Measurements from ENCODE around the gene SCG5. TPM values are rescaled to one million over a fixed set of nuclear protein-coding genes. Genes with fewer than 3 reads are reported as not detected.

SCG5 gene
- total and polyA plus RNA-seq, 4 experiments from 2014 or later, result 0.23 to 0.76 (median 0.35) TPM; not detected in 1

- no peak overlapping the region for H3K27ac Mint-ChIP-seq
Measured at GRCh38 chr15:32729700-32730395, 88.3 kb downstream of the SCG5 start.

DNA sequence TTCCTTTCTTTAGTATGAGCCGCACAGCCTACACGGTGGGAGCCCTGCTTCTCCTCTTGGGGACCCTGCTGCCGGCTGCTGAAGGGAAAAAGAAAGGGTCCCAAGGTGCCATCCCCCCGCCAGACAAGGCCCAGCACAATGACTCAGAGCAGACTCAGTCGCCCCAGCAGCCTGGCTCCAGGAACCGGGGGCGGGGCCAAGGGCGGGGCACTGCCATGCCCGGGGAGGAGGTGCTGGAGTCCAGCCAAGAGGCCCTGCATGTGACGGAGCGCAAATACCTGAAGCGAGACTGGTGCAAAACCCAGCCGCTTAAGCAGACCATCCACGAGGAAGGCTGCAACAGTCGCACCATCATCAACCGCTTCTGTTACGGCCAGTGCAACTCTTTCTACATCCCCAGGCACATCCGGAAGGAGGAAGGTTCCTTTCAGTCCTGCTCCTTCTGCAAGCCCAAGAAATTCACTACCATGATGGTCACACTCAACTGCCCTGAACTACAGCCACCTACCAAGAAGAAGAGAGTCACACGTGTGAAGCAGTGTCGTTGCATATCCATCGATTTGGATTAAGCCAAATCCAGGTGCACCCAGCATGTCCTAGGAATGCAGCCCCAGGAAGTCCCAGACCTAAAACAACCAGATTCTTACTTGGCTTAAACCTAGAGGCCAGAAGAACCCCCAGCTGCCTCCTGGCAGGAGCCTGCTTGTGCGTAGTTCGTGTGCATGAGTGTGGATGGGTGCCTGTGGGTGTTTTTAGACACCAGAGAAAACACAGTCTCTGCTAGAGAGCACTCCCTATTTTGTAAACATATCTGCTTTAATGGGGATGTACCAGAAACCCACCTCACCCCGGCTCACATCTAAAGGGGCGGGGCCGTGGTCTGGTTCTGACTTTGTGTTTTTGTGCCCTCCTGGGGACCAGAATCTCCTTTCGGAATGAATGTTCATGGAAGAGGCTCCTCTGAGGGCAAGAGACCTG lies 89.5 kb downstream of the SCG5 start:
- Mint-ChIP-seq H3K27ac (no peak overlapping the region), H3K36me3 (no peaks in the 10 kb centered on the region), H3K4me1 (no peaks in the 10 kb centered on the region), H3K4me3 (no peak overlapping the region), H3K27me3 (peaks cover 15 to 20% of the 10 kb centered on the region in 2 donors), H3K9me3 (peaks cover 0 to 15% (median 2%) of the 10 kb centered on the region in 8 donors)
- intact Hi-C loops (cut with micrococcal nuclease), result no loop called here
- no peaks in the 10 kb centered on the region for H3K9me3 ChIP-seq (ENCODE audit: control insufficient read depth in 1 of 2, low read length in 2 of 2)
- peak in 1 of 5 donors; percentile 6 for DNase-seq
- H3K36me3 ChIP-seq (ENCODE audit: insufficient read depth, low read length), result no peaks in the 10 kb centered on the region
- H3K27me3 ChIP-seq (ENCODE audit: insufficient read depth, low read length), result no peaks in the 10 kb centered on the region
- H3K4me3 ChIP-seq (ENCODE audit: low read length in 2 of 2), result no peak overlapping the region
- no peak overlapping the region for H3K27ac ChIP-seq (ENCODE audit: low read depth, low read length)
- ChIA-PET POLR2A (ENCODE audit: partially characterized antibody) (no interaction called here), CTCF (ENCODE audit: partially characterized antibody) (no interaction called here)
- H3K4me1 ChIP-seq (ENCODE audit: insufficient read depth, low read length), result no peaks in the 10 kb centered on the region

More at GRCh38 chr15:32729700-32730395, 88.3 kb downstream of the SCG5 start:
- Histone ChIP-seq H3K4me1 (ENCODE audit: insufficient read depth, low read length) (no peaks in the 10 kb centered on the region), H3K27ac (ENCODE audit: low read depth, low read length) (no peak overlapping the region), H3K9me3 (ENCODE audit: control insufficient read depth in 1 of 2, low read length in 2 of 2) (no peaks in the 10 kb centered on the region), H3K4me3 (ENCODE audit: low read length in 2 of 2) (no peak overlapping the region), H3K27me3 (ENCODE audit: insufficient read depth, low read length) (no peaks in the 10 kb centered on the region), H3K36me3 (ENCODE audit: insufficient read depth, low read length) (no peaks in the 10 kb centered on the region)
- no peaks in the 10 kb centered on the region for H3K36me3 Mint-ChIP-seq
- H3K27me3 Mint-ChIP-seq, result peaks cover 14 to 26% of the 10 kb centered on the region in 2 donors
- H3K4me3 Mint-ChIP-seq, result no peak overlapping the region
- ChIA-PET POLR2A (ENCODE audit: partially characterized antibody) (no interaction called here), CTCF (ENCODE audit: partially characterized antibody) (no interaction called here)
- H3K4me1 Mint-ChIP-seq, result no peaks in the 10 kb centered on the region
- H3K9me3 Mint-ChIP-seq, result peaks cover 0 to 17% (median 3%) of the 10 kb centered on the region in 8 donors
- no peak for DNase-seq
- intact Hi-C loops (cut with micrococcal nuclease), result no loop called here

DNA sequence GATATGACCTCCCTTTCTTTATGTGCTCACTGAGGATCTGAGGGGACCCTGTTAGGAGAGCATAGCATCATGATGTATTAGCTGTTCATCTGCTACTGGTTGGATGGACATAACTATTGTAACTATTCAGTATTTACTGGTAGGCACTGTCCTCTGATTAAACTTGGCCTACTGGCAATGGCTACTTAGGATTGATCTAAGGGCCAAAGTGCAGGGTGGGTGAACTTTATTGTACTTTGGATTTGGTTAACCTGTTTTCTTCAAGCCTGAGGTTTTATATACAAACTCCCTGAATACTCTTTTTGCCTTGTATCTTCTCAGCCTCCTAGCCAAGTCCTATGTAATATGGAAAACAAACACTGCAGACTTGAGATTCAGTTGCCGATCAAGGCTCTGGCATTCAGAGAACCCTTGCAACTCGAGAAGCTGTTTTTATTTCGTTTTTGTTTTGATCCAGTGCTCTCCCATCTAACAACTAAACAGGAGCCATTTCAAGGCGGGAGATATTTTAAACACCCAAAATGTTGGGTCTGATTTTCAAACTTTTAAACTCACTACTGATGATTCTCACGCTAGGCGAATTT lies 91.2 kb downstream of the SCG5 start:
- Mint-ChIP-seq H3K27me3 (peaks cover 22 to 26% of the 10 kb centered on the region in 2 donors), H3K4me1 (no peaks in the 10 kb centered on the region), H3K4me3 (no peak overlapping the region), H3K9me3 (peaks cover 0 to 11% (median 2%) of the 10 kb centered on the region in 8 donors), H3K36me3 (no peaks in the 10 kb centered on the region), H3K27ac (no peak overlapping the region)
- Histone ChIP-seq H3K4me3 (ENCODE audit: low read length in 2 of 2) (no peak overlapping the region), H3K27ac (ENCODE audit: low read depth, low read length) (no peak overlapping the region), H3K9me3 (ENCODE audit: control insufficient read depth in 1 of 2, low read length in 2 of 2) (no peaks in the 10 kb centered on the region), H3K4me1 (ENCODE audit: insufficient read depth, low read length) (no peaks in the 10 kb centered on the region), H3K27me3 (ENCODE audit: insufficient read depth, low read length) (no peaks in the 10 kb centered on the region), H3K36me3 (ENCODE audit: insufficient read depth, low read length) (no peaks in the 10 kb centered on the region)
- intact Hi-C loops (cut with micrococcal nuclease), result no loop called here
- DNase-seq, result no peak
- ChIA-PET CTCF (ENCODE audit: partially characterized antibody) (no interaction called here), POLR2A (ENCODE audit: partially characterized antibody) (no interaction called here)

GRCh38 chr15:32733281-32733680 lies 91.8 kb downstream of the SCG5 start:
- Histone ChIP-seq H3K27me3 (ENCODE audit: insufficient read depth, low read length) (no peaks in the 10 kb centered on the region), H3K4me3 (ENCODE audit: low read length in 2 of 2) (no peak overlapping the region), H3K9me3 (ENCODE audit: control insufficient read depth in 1 of 2, low read length in 2 of 2) (no peaks in the 10 kb centered on the region), H3K36me3 (ENCODE audit: insufficient read depth, low read length) (no peaks in the 10 kb centered on the region), H3K27ac (ENCODE audit: low read depth, low read length) (no peak overlapping the region), H3K4me1 (ENCODE audit: insufficient read depth, low read length) (no peaks in the 10 kb centered on the region)
- CTCF ChIA-PET (ENCODE audit: partially characterized antibody), result no interaction called here
- peaks cover 0 to 11% (median 2%) of the 10 kb centered on the region in 8 donors for H3K9me3 Mint-ChIP-seq
- H3K36me3 Mint-ChIP-seq, result no peaks in the 10 kb centered on the region
- H3K27me3 Mint-ChIP-seq, result peaks cover 22 to 24% of the 10 kb centered on the region in 2 donors
- no peak overlapping the region for H3K4me3 Mint-ChIP-seq
- DNase-seq, result no peak
- intact Hi-C loops (cut with micrococcal nuclease), result no loop called here
- H3K4me1 Mint-ChIP-seq, result no peaks in the 10 kb centered on the region
- no peak overlapping the region for H3K27ac Mint-ChIP-seq
- POLR2A ChIA-PET (ENCODE audit: partially characterized antibody), result no interaction called here

DNA sequence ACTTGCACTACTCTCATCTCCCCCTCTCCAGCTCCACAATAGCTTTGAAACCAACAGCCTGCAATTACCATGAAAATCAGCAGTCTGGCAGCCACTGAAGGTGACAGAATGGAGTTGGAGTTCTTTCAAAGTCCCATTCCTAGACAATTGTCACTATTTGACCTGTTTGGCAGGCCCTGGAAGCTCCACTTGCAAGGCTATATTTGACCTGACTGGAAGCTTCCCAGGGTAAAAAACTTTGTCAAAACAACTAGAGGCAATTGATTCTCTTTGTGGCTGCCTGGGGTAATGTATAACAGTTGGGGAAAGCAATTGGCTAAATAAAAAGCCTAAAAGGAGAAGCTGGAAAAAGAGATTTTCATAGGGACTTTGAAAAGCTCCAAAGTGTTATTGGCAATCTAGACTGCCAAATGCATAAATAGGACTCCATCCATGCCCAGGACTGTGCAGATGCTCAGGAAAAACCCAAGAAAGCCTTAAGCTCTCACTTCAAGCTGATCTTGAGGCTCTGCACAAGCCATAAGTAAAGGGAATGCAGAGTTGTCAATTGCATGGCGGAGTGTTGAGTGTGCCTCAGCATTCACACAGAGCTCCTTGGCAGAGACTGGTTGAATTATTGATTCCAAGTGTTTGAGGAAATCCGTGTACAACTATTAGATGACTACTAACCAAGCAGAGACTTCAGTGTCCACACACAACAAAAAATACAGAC lies 94.6 kb downstream of the SCG5 start:
- Mint-ChIP-seq H3K27me3 (peaks cover 19 to 21% of the 10 kb centered on the region in 2 donors), H3K36me3 (no peaks in the 10 kb centered on the region), H3K4me3 (no peak overlapping the region), H3K27ac (no peak overlapping the region), H3K4me1 (no peaks in the 10 kb centered on the region), H3K9me3 (peaks cover 0 to 13% (median 6%) of the 10 kb centered on the region in 8 donors)
- ChIA-PET CTCF (ENCODE audit: partially characterized antibody) (no interaction called here), POLR2A (ENCODE audit: partially characterized antibody) (no interaction called here)
- DNase-seq, result peak in 1 of 5 donors; percentile 25
- H3K27me3 ChIP-seq (ENCODE audit: insufficient read depth, low read length), result no peaks in the 10 kb centered on the region
- no peak overlapping the region for H3K27ac ChIP-seq (ENCODE audit: low read depth, low read length)
- no peak overlapping the region for H3K4me3 ChIP-seq (ENCODE audit: low read length in 2 of 2)
- H3K36me3 ChIP-seq (ENCODE audit: insufficient read depth, low read length), result no peaks in the 10 kb centered on the region
- intact Hi-C loops (cut with micrococcal nuclease), result no loop called here
- no peaks in the 10 kb centered on the region for H3K9me3 ChIP-seq (ENCODE audit: control insufficient read depth in 1 of 2, low read length in 2 of 2)
- H3K4me1 ChIP-seq (ENCODE audit: insufficient read depth, low read length), result no peaks in the 10 kb centered on the region

DNA sequence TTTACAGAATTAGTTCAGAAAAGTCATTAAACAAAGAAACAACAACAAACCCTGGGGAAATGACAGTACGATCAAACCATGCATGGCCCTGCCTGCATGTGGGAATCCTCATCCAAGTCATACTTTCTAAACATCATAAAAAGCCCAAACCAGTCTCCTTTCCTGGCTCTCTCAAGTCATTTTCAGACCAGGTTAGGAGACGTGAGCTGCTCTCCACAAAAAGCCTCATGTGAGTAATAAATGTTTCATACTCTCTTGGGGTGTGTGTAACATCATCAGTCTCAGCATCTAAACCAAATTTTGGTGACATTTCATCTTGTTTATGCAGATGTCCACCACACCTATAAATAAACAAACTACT lies 95.2 kb downstream of the SCG5 start:
- DNase-seq, result no peak
- peaks cover 0 to 13% (median 6%) of the 10 kb centered on the region in 8 donors for H3K9me3 Mint-ChIP-seq
- H3K27ac Mint-ChIP-seq, result no peak overlapping the region
- no peaks in the 10 kb centered on the region for H3K36me3 Mint-ChIP-seq
- Histone ChIP-seq H3K27me3 (ENCODE audit: insufficient read depth, low read length) (no peaks in the 10 kb centered on the region), H3K36me3 (ENCODE audit: insufficient read depth, low read length) (no peaks in the 10 kb centered on the region), H3K4me3 (ENCODE audit: low read length in 2 of 2) (no peak overlapping the region), H3K4me1 (ENCODE audit: insufficient read depth, low read length) (no peaks in the 10 kb centered on the region), H3K27ac (ENCODE audit: low read depth, low read length) (no peak overlapping the region), H3K9me3 (ENCODE audit: control insufficient read depth in 1 of 2, low read length in 2 of 2) (no peaks in the 10 kb centered on the region)
- ChIA-PET POLR2A (ENCODE audit: partially characterized antibody) (no interaction called here), CTCF (ENCODE audit: partially characterized antibody) (no interaction called here)
- no peaks in the 10 kb centered on the region for H3K4me1 Mint-ChIP-seq
- no peak overlapping the region for H3K4me3 Mint-ChIP-seq
- peaks cover 19 to 20% of the 10 kb centered on the region in 2 donors for H3K27me3 Mint-ChIP-seq
- intact Hi-C loops (cut with micrococcal nuclease), result no loop called here

DNA sequence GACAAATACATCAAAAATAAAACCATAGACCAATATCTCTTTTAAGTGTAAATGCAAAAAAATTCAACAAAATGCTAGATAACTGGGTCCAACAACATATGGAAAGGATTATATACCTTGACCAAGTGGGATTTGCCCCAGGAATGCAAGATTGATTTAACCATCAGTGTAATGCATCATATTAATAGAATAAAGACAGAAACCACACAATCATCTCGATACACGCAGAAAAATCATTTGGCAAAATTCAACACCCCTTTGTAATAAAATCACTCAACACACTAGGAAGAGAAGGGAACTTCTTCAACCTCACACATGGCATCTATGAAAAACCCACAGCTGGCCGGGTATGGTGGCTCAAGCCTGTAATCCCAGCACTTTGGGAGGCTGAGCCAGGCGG lies 95.8 kb downstream of the SCG5 start:
- no peaks in the 10 kb centered on the region for H3K36me3 Mint-ChIP-seq
- intact Hi-C loops (cut with micrococcal nuclease), result no loop called here
- Histone ChIP-seq H3K36me3 (ENCODE audit: insufficient read depth, low read length) (no peaks in the 10 kb centered on the region), H3K4me3 (ENCODE audit: low read length in 2 of 2) (no peak overlapping the region), H3K27me3 (ENCODE audit: insufficient read depth, low read length) (no peaks in the 10 kb centered on the region), H3K4me1 (ENCODE audit: insufficient read depth, low read length) (no peaks in the 10 kb centered on the region), H3K9me3 (ENCODE audit: control insufficient read depth in 1 of 2, low read length in 2 of 2) (no peaks in the 10 kb centered on the region), H3K27ac (ENCODE audit: low read depth, low read length) (no peak overlapping the region)
- no peaks in the 10 kb centered on the region for H3K4me1 Mint-ChIP-seq
- ChIA-PET CTCF (ENCODE audit: partially characterized antibody) (no interaction called here), POLR2A (ENCODE audit: partially characterized antibody) (no interaction called here)
- H3K4me3 Mint-ChIP-seq, result no peak overlapping the region
- no peak for DNase-seq
- peaks cover 0 to 13% (median 6%) of the 10 kb centered on the region in 8 donors for H3K9me3 Mint-ChIP-seq
- peaks cover 17 to 19% of the 10 kb centered on the region in 2 donors for H3K27me3 Mint-ChIP-seq
- H3K27ac Mint-ChIP-seq, result no peak overlapping the region
